Measurements from ENCODE around the gene CDON. TPM values are rescaled to one million over a fixed set of nuclear protein-coding genes. Genes with fewer than 3 reads are reported as not detected.

Gene CDON
- total RNA-seq, 1 donor from 2014 or later, result 21.0 TPM

GRCh38 chr11:126082251-126083109 lies 19.8 kb upstream of the CDON start:
- Mint-ChIP-seq H3K36me3 (ENCODE audit: unreplicated experiment) (no peaks in the 10 kb centered on the region), H3K9me3 (ENCODE audit: unreplicated experiment) (no peaks in the 10 kb centered on the region), H3K27ac (ENCODE audit: unreplicated experiment) (no peak overlapping the region), H3K4me1 (ENCODE audit: low read depth, unreplicated experiment) (peaks cover 2% of the 10 kb centered on the region), H3K4me3 (ENCODE audit: unreplicated experiment) (no peak overlapping the region), H3K27me3 (ENCODE audit: unreplicated experiment) (no peaks in the 10 kb centered on the region)
- TF ChIP-seq CTCF (IDR thresholded peaks at IDR 0.05; ENCODE audit: partially characterized antibody, unreplicated experiment), result no peak
- DNase-seq, result peak; percentile 30

GRCh38 chr11:126081915-126082250 lies 19.2 kb upstream of the CDON start:
- no peaks in the 10 kb centered on the region for H3K27me3 Mint-ChIP-seq (ENCODE audit: unreplicated experiment)
- no peak overlapping the region for H3K4me3 Mint-ChIP-seq (ENCODE audit: unreplicated experiment)
- no peak for DNase-seq
- H3K9me3 Mint-ChIP-seq (ENCODE audit: unreplicated experiment), result no peaks in the 10 kb centered on the region
- no peak for TF ChIP-seq CTCF (IDR thresholded peaks at IDR 0.05; ENCODE audit: partially characterized antibody, unreplicated experiment)
- peaks cover 2% of the 10 kb centered on the region for H3K4me1 Mint-ChIP-seq (ENCODE audit: low read depth, unreplicated experiment)
- H3K27ac Mint-ChIP-seq (ENCODE audit: unreplicated experiment), result no peak overlapping the region
- no peaks in the 10 kb centered on the region for H3K36me3 Mint-ChIP-seq (ENCODE audit: unreplicated experiment)

GRCh38 chr11:126080161-126080941 lies 17.7 kb upstream of the CDON start:
- DNase-seq, result no peak
- Mint-ChIP-seq H3K27ac (ENCODE audit: unreplicated experiment) (no peak overlapping the region), H3K27me3 (ENCODE audit: unreplicated experiment) (peaks cover 1% of the 10 kb centered on the region), H3K4me1 (ENCODE audit: low read depth, unreplicated experiment) (peaks cover 2% of the 10 kb centered on the region), H3K4me3 (ENCODE audit: unreplicated experiment) (no peak overlapping the region), H3K36me3 (ENCODE audit: unreplicated experiment) (no peaks in the 10 kb centered on the region), H3K9me3 (ENCODE audit: unreplicated experiment) (no peaks in the 10 kb centered on the region)
- no peak for TF ChIP-seq CTCF (IDR thresholded peaks at IDR 0.05; ENCODE audit: partially characterized antibody, unreplicated experiment)

GRCh38 chr11:126079621-126080124 lies 17.0 kb upstream of the CDON start:
- Mint-ChIP-seq H3K27me3 (ENCODE audit: unreplicated experiment) (peaks cover 1% of the 10 kb centered on the region), H3K36me3 (ENCODE audit: unreplicated experiment) (no peaks in the 10 kb centered on the region), H3K9me3 (ENCODE audit: unreplicated experiment) (no peaks in the 10 kb centered on the region), H3K27ac (ENCODE audit: unreplicated experiment) (no peak overlapping the region), H3K4me3 (ENCODE audit: unreplicated experiment) (no peak overlapping the region), H3K4me1 (ENCODE audit: low read depth, unreplicated experiment) (peaks cover 2% of the 10 kb centered on the region)
- no peak for TF ChIP-seq CTCF (IDR thresholded peaks at IDR 0.05; ENCODE audit: partially characterized antibody, unreplicated experiment)
- no peak for DNase-seq
